H1 (cell line): ENCODE measurements around the gene EYA2. TPM values are rescaled to one million over a fixed set of nuclear protein-coding genes. Genes with fewer than 3 reads are reported as not detected.

Experiments used
- CTCF ChIA-PET: fragments of 300-600 bp; sonication (Branson Sonifier 250); formaldehyde crosslinking; loops from one replicate; lab custom pipeline; 2021; ENCODE audit not compliant: partially characterized antibody; lab: Charles Lee
- POLR2A ChIA-PET: fragments of 300-600 bp; sonication (Branson Sonifier 250); formaldehyde crosslinking; loops from one replicate; lab custom pipeline; 2021; ENCODE audit warnings: inconsistent platforms; ENCODE audit not compliant: partially characterized antibody; lab: Charles Lee
- DNase-seq, 2 experiments: peaks; one replicate each; pipeline versions ENCODE4 v3.0.0 to v3.0.0-alpha.2; 2010 to 2022; ENCODE audit warnings: low spot score in 2 of 2, low read depth in 1 of 2, mixed read lengths in 1 of 2
- FAIRE-seq: peaks from 2 replicates; lab custom pipeline; 2011; peaks lifted over from hg19 to GRCh38; lab: Jason Lieb, UNC
- H2AFZ ChIP-seq: 2 replicates; pipeline ENCODE4 v1.8.1; 2012; ENCODE audit warnings: low read length, inconsistent platforms
- H2AK5ac ChIP-seq: 2 replicates; pipeline ENCODE4 v1.6.1; 2013; ENCODE audit warnings: low read depth, low read length
- H2BK120ac ChIP-seq: replicated peaks from 2 replicates; pipeline ENCODE3; 2013; ENCODE audit warnings: low read depth, low read length, inconsistent platforms
- H2BK12ac ChIP-seq: 2 replicates; pipeline ENCODE4 v1.6.1; 2013; ENCODE audit warnings: low read depth, low read length
- H2BK15ac ChIP-seq: 2 replicates; pipeline ENCODE4 v1.6.1; 2013; ENCODE audit warnings: low read length
- H2BK20ac ChIP-seq: 2 replicates; pipeline ENCODE4 v1.6.1; 2013; ENCODE audit warnings: low read length
- H2BK5ac ChIP-seq: 2 replicates; pipeline ENCODE4 v1.6.1; 2013; ENCODE audit warnings: low read depth, low read length
- H3K14ac ChIP-seq: 2 replicates; pipeline ENCODE4 v1.6.1; 2013; ENCODE audit warnings: inconsistent platforms; ENCODE audit not compliant: insufficient read length
- H3K18ac ChIP-seq: 2 replicates; pipeline ENCODE4 v1.6.1; 2013; ENCODE audit warnings: low read length; ENCODE audit errors: extremely low read depth
- H3K23ac ChIP-seq: 2 replicates; pipeline ENCODE4 v1.6.1; 2013; ENCODE audit warnings: inconsistent platforms; ENCODE audit not compliant: insufficient read length
- H3K23me2 ChIP-seq: 2 replicates; pipeline ENCODE4 v1.6.1; 2013; ENCODE audit warnings: low read depth, low read length
- H3K27ac ChIP-seq: 2 replicates; pipeline ENCODE4 v1.6.1; 2011; ENCODE audit warnings: low read depth, low read length, inconsistent platforms
- H3K27me3 ChIP-seq, 4 experiments: replicated peaks in 1 of 4; 1 replicate in 1 of 4; 2 replicates in 3 of 4; pipeline versions ENCODE4 v1.6.1 to v1.8.1; 2011 to 2013; ENCODE audit warnings: low read length in 3 of 4, mild to moderate bottlenecking in 3 of 4, inconsistent platforms in 2 of 4, mixed read lengths in 2 of 4, moderate library complexity in 1 of 4; ENCODE audit not compliant: control insufficient read depth in 3 of 4, insufficient read depth in 3 of 4; ENCODE audit errors: extremely low read depth in 1 of 4
- H3K36me3 ChIP-seq, 4 experiments: 2 replicates each; pipeline versions ENCODE4 v1.6.1 to v1.8.1; 2011 to 2013; ENCODE audit warnings: mild to moderate bottlenecking in 4 of 4, low read length in 3 of 4, moderate library complexity in 2 of 4, control low read depth in 1 of 4, inconsistent platforms in 1 of 4; ENCODE audit not compliant: insufficient read depth in 4 of 4, control insufficient read depth in 2 of 4
- H3K4ac ChIP-seq: replicated peaks from 2 replicates; pipeline ENCODE3; 2013; ENCODE audit warnings: low read length, low read depth, mixed read lengths, inconsistent platforms; ENCODE audit not compliant: insufficient read length
- H3K4me1 ChIP-seq, 4 experiments: replicated peaks in 1 of 4; 1 replicate in 1 of 4; 2 replicates in 3 of 4; pipeline versions ENCODE4 v1.6.1 to v1.8.1; 2011 to 2013; ENCODE audit warnings: low read length in 3 of 4, inconsistent platforms in 2 of 4, mixed read lengths in 1 of 4; ENCODE audit not compliant: insufficient read depth in 4 of 4, control insufficient read depth in 3 of 4
- H3K4me2 ChIP-seq, 2 experiments: 2 replicates each; pipeline versions ENCODE4 v1.6.1 to v1.8.1; 2011 to 2013; ENCODE audit warnings: low read depth in 2 of 2, low read length in 2 of 2, control low read depth in 1 of 2, inconsistent platforms in 1 of 2, mild to moderate bottlenecking in 1 of 2; ENCODE audit not compliant: insufficient read depth in 1 of 2
- H3K4me3 ChIP-seq, 4 experiments: fragments of 200-600, 300-600 bp in 1 of 4; sonication (generic), shearing (Covaris generic), sonication (Bioruptor Twin) in 1 of 4; 2 replicates each; pipeline versions ENCODE4 v1.5.1 to v1.8.1; 2011 to 2016; ENCODE audit warnings: low read length in 4 of 4, low read depth in 3 of 4, control low read depth in 2 of 4, inconsistent platforms in 2 of 4, mild to moderate bottlenecking in 2 of 4, mixed read lengths in 1 of 4, moderate library complexity in 1 of 4; ENCODE audit not compliant: insufficient read depth in 2 of 4; ENCODE audit errors: extremely low read depth in 1 of 4
- H3K56ac ChIP-seq: replicated peaks from 2 replicates; pipeline ENCODE3; 2013; ENCODE audit warnings: low read depth, mild to moderate bottlenecking, mixed read lengths, low read length, inconsistent platforms; ENCODE audit not compliant: insufficient read length
- H3K79me1 ChIP-seq: 2 replicates; pipeline ENCODE4 v1.6.1; 2013; ENCODE audit warnings: low read depth, low read length, control low read depth
- H3K79me2 ChIP-seq, 2 experiments: 2 replicates each; pipeline versions ENCODE4 v1.6.1 to v1.8.1; 2012 to 2013; ENCODE audit warnings: low read length in 2 of 2, mild to moderate bottlenecking in 2 of 2, inconsistent platforms in 1 of 2; ENCODE audit not compliant: insufficient read depth in 2 of 2, control insufficient read depth in 1 of 2
- H3K9ac ChIP-seq, 4 experiments: replicated peaks in 1 of 4; 1 replicate in 1 of 4; 2 replicates in 3 of 4; pipeline versions ENCODE4 v1.6.1 to v1.8.1; 2011 to 2013; ENCODE audit warnings: low read depth in 3 of 4, low read length in 3 of 4, control low read depth in 2 of 4, mild to moderate bottlenecking in 2 of 4, moderate library complexity in 2 of 4, inconsistent platforms in 1 of 4; ENCODE audit errors: extremely low read depth in 1 of 4
- H3K9me3 ChIP-seq, 2 experiments: 2 replicates each; pipeline versions ENCODE4 v1.6.1 to v1.8.1; 2012 to 2013; ENCODE audit warnings: mild to moderate bottlenecking in 2 of 2, moderate library complexity in 2 of 2, control low read depth in 1 of 2, inconsistent platforms in 1 of 2, low read depth in 1 of 2, low read length in 1 of 2, mixed read lengths in 1 of 2; ENCODE audit not compliant: insufficient read depth in 2 of 2
- H4K20me1 ChIP-seq, 2 experiments: replicated peaks in 1 of 2; 2 replicates each; pipeline versions ENCODE3 to v1.8.1; 2011 to 2013; ENCODE audit warnings: inconsistent platforms in 2 of 2, low read length in 2 of 2, mild to moderate bottlenecking in 1 of 2; ENCODE audit not compliant: insufficient read depth in 2 of 2, control insufficient read depth in 1 of 2
- H4K5ac ChIP-seq: 2 replicates; pipeline ENCODE4 v1.6.1; 2013; ENCODE audit warnings: low read length, low read depth, mixed read lengths, inconsistent platforms; ENCODE audit not compliant: insufficient read length
- H4K8ac ChIP-seq: 2 replicates; pipeline ENCODE4 v1.8.0; 2013; ENCODE audit warnings: mild to moderate bottlenecking, moderate library complexity, low read length, inconsistent platforms; ENCODE audit not compliant: insufficient read depth; ENCODE audit errors: extremely low read depth
- H4K91ac ChIP-seq: replicated peaks from 2 replicates; pipeline ENCODE3; 2013; ENCODE audit warnings: low read length, mixed read lengths, inconsistent platforms; ENCODE audit not compliant: insufficient read length
- ATF2 ChIP-seq: IDR thresholded peaks from 2 replicates; pipeline ENCODE4 v1.6.1; 2012; ENCODE audit warnings: low read length, inconsistent platforms
- GTF2F1 ChIP-seq: IDR thresholded peaks from 2 replicates; pipeline ENCODE4 v1.6.1; 2012; ENCODE audit warnings: low read depth, low read length, improper control_type of control experiment, borderline replicate concordance
- MAX ChIP-seq: IDR thresholded peaks from 2 replicates; pipeline ENCODE4 v1.6.1; 2012; ENCODE audit warnings: inconsistent platforms
- PHF8 ChIP-seq: fragments of 200-600 bp; sonication (generic); conservative IDR thresholded peaks from 2 replicates; pipeline ENCODE4 v1.7.1; 2012; ENCODE audit warnings: low read depth, mild to moderate bottlenecking, inconsistent platforms, low read length, moderate library complexity
- RBBP5 ChIP-seq: IDR thresholded peaks from 2 replicates; pipeline ENCODE4 v1.7.1; 2012; ENCODE audit warnings: low read depth, mild to moderate bottlenecking, inconsistent platforms, low read length, moderate library complexity, borderline replicate concordance
- RFX5 ChIP-seq: IDR thresholded peaks from 2 replicates; pipeline ENCODE4 v1.6.1; 2011; ENCODE audit warnings: low read depth, low read length, improper control_type of control experiment, borderline replicate concordance
- RNF2 ChIP-seq: fragments of 200-900, 300-1000 bp; sonication (generic); IDR thresholded peaks from 2 replicates; pipeline ENCODE4 v1.7.1; 2016; ENCODE audit warnings: borderline replicate concordance, low read depth, mild to moderate bottlenecking, antibody characterized with exemption, low read length; ENCODE audit not compliant: poor library complexity, severe bottlenecking; ENCODE audit errors: missing control alignments
- WGBS, 2 experiments: shearing (Covaris generic) in 1 of 2; methylation state at CpG; one replicate each; pipeline versions ENCODE4 v1.1.6 to v1.1.7; 2013 to 2015; ENCODE audit warnings: low lambda C conversion rate in 2 of 2, mixed read lengths in 2 of 2, inconsistent platforms in 1 of 2, low coverage in 1 of 2, missing lambda C conversion rate in 1 of 2; ENCODE audit not compliant: insufficient replicate concordance in 2 of 2, insufficient coverage in 1 of 2, insufficient read length in 1 of 2; ENCODE audit errors: extremely low coverage in 1 of 2, missing lambda C conversion rate in 1 of 2; 5-methylcytosine and 5-hydroxymethylcytosine counted together
- polyA plus RNA-seq, 7 experiments: library from polyadenylated mRNA; depleted of rRNA in 3 of 7; stranded (reverse) in 5 of 7; unstranded in 2 of 7; fragments of >200 nt in 5 of 7; fragments of 200-250 nt in 2 of 7; gene quantifications; 1 replicate in 5 of 7; 2 replicates in 1 of 7; 4 replicates in 1 of 7; pipeline versions ENCODE4 v1.2.1 to v1.2.3, GENCODE V29; 2011 to 2013; ENCODE audit warnings: missing spikeins in 2 of 7, mixed read lengths in 2 of 7
- total RNA-seq: library from RNA; stranded (reverse); fragmentation: NEBNext Ultra II Directional; extraction: Animal tissue kit (Norgen Biotek cat#: 25700); gene quantifications from 2 replicates; pipeline ENCODE4 v1.2.1, GENCODE V29; 2021

The EYA2 gene
- total and polyA plus RNA-seq, 2 of the 8 experiments (the other 6 are each of a cell fraction or from before 2014, with no cell fraction given) = 1.6 to 1.7 TPM

GRCh38 chr20:46964618-46965455, 70.2 kb downstream of the EYA2 start:
- H4K8ac ChIP-seq = no peak overlapping the region
- no peak overlapping the region for H2BK15ac ChIP-seq
- no peak overlapping the region for H3K14ac ChIP-seq
- no peak overlapping the region for H3K27ac ChIP-seq
- CTCF ChIA-PET = interaction anchor here (0.7 to 1.9 kb wide), 5 partner anchors 10 to 207 kb away, joined by 3 to 6 read pairs (median 3); no protein-coding TSS in a partner anchor
- H2BK12ac ChIP-seq = no peak overlapping the region; the same call in 1 of the 2 replicates
- peak overlapping the region; percentile 85; the same call in 1 of the 2 replicates for H2AK5ac ChIP-seq
- no peak overlapping the region for H3K4me3 ChIP-seq
- no peaks in the 10 kb centered on the region; a peak in 1 of 7 replicates for H3K27me3 ChIP-seq
- no peak overlapping the region for H4K91ac ChIP-seq
- H2BK5ac ChIP-seq = no peak overlapping the region
- DNase-seq (no peak), FAIRE-seq (no peak)
- no peaks in the 10 kb centered on the region for H3K36me3 ChIP-seq
- H3K9me3 ChIP-seq = no peaks in the 10 kb centered on the region
- peaks cover 0 to 3% (median 0%) of the 10 kb centered on the region in 4 experiments; a peak in 1 of 7 replicates for H3K4me1 ChIP-seq
- H3K79me2 ChIP-seq = no peaks in the 10 kb centered on the region
- no peaks in the 10 kb centered on the region for H4K20me1 ChIP-seq
- WGBS, 2 experiments = 86% methylated on average over 17 of the region's 17 CpGs; no CpG with 5 or more reads in 1 of the 2 experiments
- no peak overlapping the region for H3K9ac ChIP-seq
- no peaks in the 10 kb centered on the region for H3K79me1 ChIP-seq
- no peak overlapping the region for H3K4ac ChIP-seq
- 0 out of 2 replicates have a peak overlapping the region, but pooled peaks have one; percentile 48 for H2BK20ac ChIP-seq
- no peak overlapping the region for H3K18ac ChIP-seq
- no peak overlapping the region for H4K5ac ChIP-seq
- H2AFZ ChIP-seq = no peak overlapping the region
- H3K56ac ChIP-seq = no peak overlapping the region
- no peak overlapping the region for H2BK120ac ChIP-seq
- POLR2A ChIA-PET = no interaction called here
- no peak overlapping the region for H3K4me2 ChIP-seq
- no peak overlapping the region for H3K23ac ChIP-seq
- no peaks in the 10 kb centered on the region for H3K23me2 ChIP-seq
- no peak for TF ChIP-seq RNF2
- TF ChIP-seq MAX = no peak
- no peak for TF ChIP-seq PHF8
- TF ChIP-seq ATF2 = no peak
- TF ChIP-seq RBBP5 = no peak
- TF ChIP-seq RFX5 = no peak
- no peak for TF ChIP-seq GTF2F1
